NCI-H526 treated with DMSO at 0.1 percent for 48 hours (cell line): Measurements from ENCODE around the gene POLE.
"Not testable (repeated sequence)": the region's sequence is repeated elsewhere in the genome, so short reads cannot be mapped to it uniquely, and the experiment has no call there.

Source experiments
- DNase-seq: peaks from one replicate; lab custom pipeline; 2025; lab: John Stamatoyannopoulos, UW

The POLE gene

GRCh38 chr12:132614861-132615578 lies 72.1 kb downstream of the POLE start:
- DNase-seq, result peak; percentile 87

GRCh38 chr12:132614029-132614428 lies 73.1 kb downstream of the POLE start:
- peak; percentile 79 for DNase-seq

GRCh38 chr12:132611620-132612019 lies 75.5 kb downstream of the POLE start:
- DNase-seq, result no peak

GRCh38 chr12:132610866-132611602 lies 76.1 kb downstream of the POLE start:
- DNase-seq, result no peak

- peak; percentile 45 for DNase-seq
Measured at GRCh38 chr12:132610051-132610759, 76.9 kb downstream of the POLE start, which contains the start of gene LRCOL1. Gene LRCOL1, minus strand, starts transcription at chr12:132610582. Its CDS starts 4,331 bp downstream, at chr12:132606251.

GRCh38 chr12:132608231-132609171 lies 78.6 kb downstream of the POLE start:
- no peak for DNase-seq

GRCh38 chr12:132606927-132607326 lies 80.2 kb downstream of the POLE start:
- no peak for DNase-seq

- no peak for DNase-seq
Measured at GRCh38 chr12:132606466-132606865, 80.7 kb downstream of the POLE start.

GRCh38 chr12:132605892-132606291 lies 81.2 kb downstream of the POLE start:
- no peak for DNase-seq

GRCh38 chr12:132604668-132605441 lies 82.3 kb downstream of the POLE start:
- DNase-seq, result no peak

GRCh38 chr12:132604151-132604618 lies 83.0 kb downstream of the POLE start:
- DNase-seq, result no peak

GRCh38 chr12:132603240-132604150 lies 83.6 kb downstream of the POLE start:
- DNase-seq, result no peak

GRCh38 chr12:132602572-132603239 lies 84.4 kb downstream of the POLE start:
- peak; percentile 27 for DNase-seq

GRCh38 chr12:132601171-132601883 lies 85.8 kb downstream of the POLE start:
- peak; percentile 10 for DNase-seq

GRCh38 chr12:132600048-132601032 lies 86.8 kb downstream of the POLE start:
- peak; percentile 64 for DNase-seq

- not testable (repeated sequence) for DNase-seq
Measured at GRCh38 chr12:132599502-132599901, 87.6 kb downstream of the POLE start.
